ENCODE results near the gene FOLH1.
"Not testable (repeated sequence)": the region's sequence is repeated elsewhere in the genome, so short reads cannot be mapped to it uniquely, and the experiment has no call there.

FOLH1 gene

GRCh38 chr11:49208006-49208721 is at the start of gene FOLH1:
FOLH1 (minus strand) TSS chr11:49208602; CDS start chr11:49208409, 193 bp downstream.
- DNase-seq (ENCODE audit: low read depth): no peak

DNA sequence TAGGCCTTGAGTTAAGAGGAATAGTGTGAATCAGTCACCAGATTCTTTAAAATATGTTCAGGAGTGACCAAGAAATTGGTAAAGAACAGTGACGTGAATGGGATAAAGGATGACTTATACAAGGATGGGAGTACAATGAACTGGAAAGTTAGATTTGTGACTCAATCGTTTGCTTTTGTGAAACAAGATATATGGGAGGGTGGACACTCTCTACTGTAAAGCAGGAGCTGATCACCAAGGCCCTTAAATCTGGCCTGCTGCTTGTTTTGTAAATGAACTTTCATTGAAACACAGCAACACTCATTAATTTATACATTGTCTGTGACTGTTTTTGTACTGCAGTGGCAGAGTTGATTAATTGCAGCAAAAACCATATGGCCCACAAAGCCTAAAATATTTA is 46.7 kb upstream of the FOLH1 start:
- not testable (repeated sequence) for DNase-seq (ENCODE audit: low read depth)

GRCh38 chr11:49251212-49251611 is 42.8 kb upstream of the FOLH1 start:
- not testable (repeated sequence) for DNase-seq (ENCODE audit: low read depth)

GRCh38 chr11:49250398-49251115 is 42.2 kb upstream of the FOLH1 start:
- not testable (repeated sequence) for DNase-seq (ENCODE audit: low read depth)

- DNase-seq (ENCODE audit: low read depth): not testable (repeated sequence)
These were observed 41.0 kb upstream of the FOLH1 start for GRCh38 chr11:49249363-49249762.

DNA sequence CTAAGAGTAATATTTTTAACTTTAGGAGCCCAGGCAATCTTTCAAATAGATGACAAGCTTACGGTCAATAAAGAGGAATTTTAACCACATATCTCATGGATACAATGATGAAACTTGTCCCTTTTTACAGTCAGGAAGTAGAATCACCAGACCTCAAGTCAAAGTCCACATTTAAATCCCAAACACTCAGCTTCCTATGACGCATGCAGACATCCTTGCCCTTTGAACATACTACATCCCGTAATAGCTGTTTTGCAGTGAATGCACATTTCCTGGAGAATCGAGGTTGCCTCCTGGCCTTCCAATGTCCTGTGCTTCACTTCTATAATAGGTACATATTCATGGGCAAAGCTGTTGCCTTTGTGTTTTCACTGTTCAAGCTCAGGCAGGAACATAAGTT is 25.3 kb upstream of the FOLH1 start:
- DNase-seq (ENCODE audit: low read depth): not testable (repeated sequence)

GRCh38 chr11:49233019-49233418 is 24.6 kb upstream of the FOLH1 start:
- not testable (repeated sequence) for DNase-seq (ENCODE audit: low read depth)

DNA sequence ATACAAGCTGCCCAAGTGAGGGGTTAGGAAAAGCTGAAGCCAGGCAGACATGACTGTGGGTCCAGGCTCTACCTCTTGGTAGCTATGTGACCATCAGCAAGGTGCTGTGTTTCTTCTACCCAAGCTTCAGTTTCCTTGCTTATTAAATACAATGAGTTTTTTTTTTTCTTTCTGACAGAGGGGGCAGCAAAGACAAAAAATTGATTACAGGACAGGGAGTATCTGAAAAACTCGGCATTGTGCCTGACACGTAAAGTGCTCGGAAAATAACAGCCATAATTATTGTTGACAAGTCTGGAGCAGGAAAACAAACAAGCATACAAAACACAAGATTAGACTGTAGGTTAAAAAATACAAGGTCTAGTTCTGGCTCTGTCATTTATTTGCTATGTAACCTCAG is 23.3 kb upstream of the FOLH1 start:
- DNase-seq (ENCODE audit: low read depth): not testable (repeated sequence)

- DNase-seq (ENCODE audit: low read depth): not testable (repeated sequence)
These were observed 22.1 kb upstream of the FOLH1 start for GRCh38 chr11:49230534-49230933.

- not testable (repeated sequence) for DNase-seq (ENCODE audit: low read depth)
These were observed 21.6 kb upstream of the FOLH1 start for GRCh38 chr11:49230001-49230400.

DNA sequence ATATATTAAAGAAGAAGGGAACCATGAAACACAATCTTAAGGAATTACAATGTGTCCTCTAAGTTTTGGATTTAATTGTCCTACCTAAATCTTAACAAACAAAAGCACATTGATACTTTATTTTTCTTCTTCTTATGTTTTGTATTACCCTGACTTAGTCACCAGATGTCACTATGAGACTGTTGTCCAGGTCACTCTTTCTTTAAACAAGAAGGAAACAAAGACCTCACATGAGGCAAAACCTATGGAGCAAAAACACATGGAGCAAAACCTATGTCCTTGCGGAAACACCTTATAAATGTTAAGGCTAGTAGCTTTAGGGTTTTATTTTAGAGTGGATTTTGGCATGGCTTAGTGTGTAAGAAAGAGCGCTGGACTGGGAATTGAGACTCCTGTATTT is 20.7 kb upstream of the FOLH1 start:
- DNase-seq (ENCODE audit: low read depth): not testable (repeated sequence)

DNA sequence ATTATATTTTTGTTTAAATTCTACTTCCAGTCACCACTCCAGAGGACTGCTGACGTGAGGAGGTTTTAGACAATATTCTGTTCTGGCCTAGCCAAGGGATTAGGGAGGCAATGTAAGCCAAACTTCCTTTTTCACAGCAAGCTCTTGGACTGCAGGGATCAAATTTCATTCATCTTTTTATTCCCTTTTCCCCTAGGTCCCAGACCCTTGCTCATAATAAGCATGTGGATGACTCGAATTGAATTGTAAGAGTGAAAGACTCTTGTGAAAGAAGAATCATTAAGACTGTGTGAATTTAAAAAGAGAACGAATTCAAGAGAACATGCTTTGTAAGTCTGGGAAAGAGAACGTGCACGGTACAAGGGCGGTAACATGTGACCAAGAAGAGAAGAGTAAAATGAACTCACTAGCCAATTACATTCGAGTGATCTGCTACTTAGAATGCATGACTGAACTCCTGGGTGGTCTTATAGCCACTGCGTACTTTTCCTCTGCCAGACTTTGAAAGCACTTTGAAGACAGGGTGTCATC is 16.9 kb upstream of the FOLH1 start:
- DNase-seq (ENCODE audit: low read depth): not testable (repeated sequence)

DNA sequence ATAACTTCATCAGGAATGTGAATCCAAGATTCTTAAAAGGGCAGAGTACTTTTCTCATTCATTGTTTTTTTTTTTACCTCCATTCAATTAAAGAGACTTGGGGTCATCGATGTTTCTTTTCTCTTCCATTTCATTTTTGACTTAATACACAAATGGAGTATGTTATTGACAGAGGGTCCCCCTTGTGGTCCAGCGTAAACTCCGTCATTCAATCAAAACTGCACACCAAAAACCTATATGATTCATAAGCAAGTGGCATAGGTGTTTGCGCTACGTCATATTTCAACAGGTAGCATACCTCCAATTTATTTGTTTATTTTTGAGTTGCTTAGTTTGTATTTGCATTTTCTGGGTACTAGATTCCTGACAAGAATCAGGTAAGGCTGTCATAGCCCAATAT is 12.7 kb upstream of the FOLH1 start:
- DNase-seq (ENCODE audit: low read depth): no peak

DNA sequence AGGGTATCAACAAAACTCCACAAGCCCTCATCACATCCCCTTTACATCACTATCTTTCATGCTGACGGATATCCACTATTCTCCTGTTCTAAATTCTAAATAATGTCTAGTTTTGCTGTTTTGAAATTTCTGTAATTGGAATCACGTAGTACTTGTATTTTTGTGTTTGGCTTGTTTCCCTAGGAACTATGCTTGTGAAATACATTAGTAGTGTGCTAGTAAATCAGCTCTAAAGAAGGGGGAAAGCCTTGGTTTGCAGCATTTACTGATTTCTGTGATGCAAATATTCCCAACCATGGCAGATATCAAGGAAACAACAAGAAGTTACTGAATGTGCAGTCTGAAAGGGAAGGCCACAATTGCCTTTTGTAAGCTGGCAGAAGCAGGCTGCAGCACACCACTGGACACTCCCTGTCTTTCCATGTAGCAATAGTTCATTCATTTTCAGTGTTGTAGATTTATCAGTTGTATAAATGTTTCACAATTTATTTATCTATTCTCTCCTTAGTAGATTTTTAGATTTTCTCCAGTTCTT is 4.7 kb upstream of the FOLH1 start:
- no peak for DNase-seq (ENCODE audit: low read depth)

GRCh38 chr11:49206999-49207398 is 1.4 kb downstream of the FOLH1 start:
- not testable (repeated sequence) for DNase-seq (ENCODE audit: low read depth)

- DNase-seq (ENCODE audit: low read depth): no peak
These were observed 6.0 kb downstream of the FOLH1 start for GRCh38 chr11:49202287-49202976.

DNA sequence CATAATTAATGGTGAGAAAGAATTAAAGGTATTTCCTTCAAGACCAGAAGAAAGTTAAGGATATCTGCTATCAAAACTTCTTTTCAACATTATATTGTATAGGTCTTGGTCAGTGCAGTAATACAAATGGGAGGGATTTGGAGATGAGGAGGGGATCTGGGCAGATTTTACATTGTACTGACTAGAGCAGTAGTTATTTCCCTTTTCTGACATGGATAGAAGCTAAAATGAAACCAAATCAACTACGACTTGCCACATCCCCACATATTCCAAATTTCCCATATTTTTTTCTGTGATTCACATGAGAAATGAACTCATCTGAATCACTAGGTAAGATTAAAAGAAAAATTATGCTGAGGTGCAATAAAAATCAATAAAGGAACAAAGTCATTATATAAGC is 11.6 kb downstream of the FOLH1 start:
- DNase-seq (ENCODE audit: low read depth): not testable (repeated sequence)

GRCh38 chr11:49196002-49196401 is 12.4 kb downstream of the FOLH1 start:
- not testable (repeated sequence) for DNase-seq (ENCODE audit: low read depth)

- not testable (repeated sequence) for DNase-seq (ENCODE audit: low read depth)
These were observed 18.1 kb downstream of the FOLH1 start for GRCh38 chr11:49190287-49190686.

DNA sequence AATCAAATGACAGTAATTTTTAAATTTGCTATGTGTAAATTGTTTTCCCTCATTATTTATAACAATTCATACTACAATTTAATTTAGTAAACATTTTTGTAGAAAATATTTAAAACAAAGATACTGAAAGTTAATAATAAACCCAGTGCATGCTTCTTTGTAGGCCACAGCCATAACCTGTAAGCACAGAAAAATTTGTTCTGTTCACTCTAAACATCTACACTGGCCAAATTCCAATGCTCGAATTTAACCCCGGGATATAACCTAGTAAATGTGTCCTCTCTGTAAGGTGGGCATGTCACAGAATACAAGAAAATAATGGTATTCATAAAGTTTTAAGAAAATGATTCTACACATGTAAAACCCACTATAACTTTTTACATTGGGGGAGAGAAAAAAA is 22.2 kb downstream of the FOLH1 start:
- DNase-seq (ENCODE audit: low read depth): not testable (repeated sequence)

DNA sequence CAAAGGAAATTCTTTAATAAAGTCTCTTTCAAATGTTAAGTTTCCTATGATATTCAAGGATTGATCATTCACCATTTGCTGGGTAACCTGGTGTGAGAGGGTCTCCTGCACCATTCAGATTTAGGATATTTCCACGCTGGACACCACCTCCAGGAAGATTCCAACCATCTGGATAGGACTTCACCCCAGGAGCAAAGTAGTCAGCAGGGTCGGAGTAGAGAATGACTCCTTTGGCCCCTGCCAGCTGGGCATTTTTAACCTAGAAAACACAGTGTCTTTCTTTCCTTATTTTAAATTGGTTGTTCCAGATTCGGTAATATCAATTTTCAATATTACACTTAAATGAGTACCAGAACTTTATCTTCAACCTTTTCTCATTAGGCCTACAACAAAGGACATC is 22.8 kb downstream of the FOLH1 start:
- not testable (repeated sequence) for DNase-seq (ENCODE audit: low read depth)

DNA sequence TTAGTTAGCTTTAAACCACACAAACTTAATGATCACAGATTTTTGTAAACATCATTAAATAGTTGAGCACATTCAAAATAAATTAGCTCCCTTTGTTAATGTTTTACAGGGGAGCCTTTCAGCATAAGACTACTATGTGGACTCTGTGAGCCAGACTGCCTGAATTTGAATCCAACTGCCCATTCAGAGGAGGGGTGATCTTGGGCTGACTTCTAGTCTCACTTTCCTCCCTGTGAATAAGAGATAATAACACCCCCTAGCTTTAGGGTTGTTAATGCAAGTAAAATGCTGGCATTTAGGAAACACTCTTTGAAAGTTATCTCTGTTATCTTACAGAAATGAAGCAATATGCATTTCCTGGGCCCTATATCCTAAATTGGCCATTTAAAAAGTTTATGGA is 23.6 kb downstream of the FOLH1 start:
- DNase-seq (ENCODE audit: low read depth): not testable (repeated sequence)
